Panc1 (cell line): ENCODE results near the gene MYPN.

ENCODE experiments used
- CTCF ChIP-seq: fragments of 450-650 bp; IDR thresholded peaks from 2 replicates; pipeline ENCODE4 v1.5.1; 2017; ENCODE audit warnings: mild to moderate bottlenecking
- POLR2AphosphoS5 ChIP-seq: IDR thresholded peaks from 2 replicates; pipeline ENCODE4 v1.6.1; 2012; ENCODE audit warnings: mild to moderate bottlenecking, low read depth, low read length, moderate library complexity
- REST ChIP-seq, 2 experiments: IDR thresholded peaks; 2 replicates each; pipeline ENCODE4 v1.6.1; 2011 to 2012; ENCODE audit warnings: low read depth in 2 of 2, control low read depth in 1 of 2, low read length in 1 of 2, mild to moderate bottlenecking in 1 of 2, moderate library complexity in 1 of 2; ENCODE audit not compliant: insufficient read depth in 1 of 2
- TCF7L2 ChIP-seq: IDR thresholded peaks from 2 replicates; pipeline ENCODE4 v1.6.1; 2011; ENCODE audit warnings: mild to moderate bottlenecking, low read depth, low read length, inconsistent platforms

- peak; percentile 80 for TF ChIP-seq POLR2AphosphoS5
- TF ChIP-seq CTCF = no peak
- TF ChIP-seq TCF7L2 = no peak
- TF ChIP-seq REST (IDR thresholded peaks at IDR 0.05; ENCODE audit: insufficient read depth in 1 of 2, low read depth in 2 of 2, low read length in 1 of 2) = no peak
Measured at GRCh38 chr10:68096913-68097516, 12.3 kb upstream of the MYPN start.
